Stimulated activated CD4-positive, alpha-beta T cell treated with anti-CD3 and anti-CD28 coated beads, TNF-alpha, amount 100 ng/mL, for 4 hours (primary cell): ENCODE data around the gene TMLHE.
"Not testable (repeated sequence)": the region's sequence is repeated elsewhere in the genome, so short reads cannot be mapped to it uniquely, and the experiment has no call there.

ENCODE experiments used
- DNase-seq, 3 experiments: peaks; one replicate each; pipeline ENCODE4 v3.0.0-alpha.2; 2020; ENCODE audit warnings: low read depth in 3 of 3

Gene TMLHE

GRCh38 chrX:155612312-155613224, at the start of gene TMLHE, which contains the start of gene SPRY3:
TSS of gene TMLHE (minus strand) at chrX:155612952. CDS start at chrX:155545276, 67,676 bp downstream.
TSS of gene SPRY3 (plus strand) at chrX:155612586.
- DNase-seq: peak in 2 of 3 experiments; percentile 35 to 46

- no peak for DNase-seq
Observed at GRCh38 chrX:155662282-155662681, 49.5 kb upstream of the TMLHE start.

GRCh38 chrX:155645180-155645579, 32.4 kb upstream of the TMLHE start:
- no peak for DNase-seq

- no peak for DNase-seq
Observed at GRCh38 chrX:155643240-155643639, 30.5 kb upstream of the TMLHE start.

- DNase-seq: not testable (repeated sequence)
Observed at GRCh38 chrX:155641371-155641770, 28.6 kb upstream of the TMLHE start.

GRCh38 chrX:155637714-155638113, 25.0 kb upstream of the TMLHE start:
- DNase-seq: no peak

- not testable (repeated sequence) for DNase-seq
Observed at GRCh38 chrX:155635019-155635418, 22.3 kb upstream of the TMLHE start.

GRCh38 chrX:155632431-155633100, 19.8 kb upstream of the TMLHE start:
- DNase-seq: no peak

GRCh38 chrX:155620110-155620509, 7.4 kb upstream of the TMLHE start:
- DNase-seq: not testable (repeated sequence)

- DNase-seq: no peak
Observed at GRCh38 chrX:155615938-155616337, 3.2 kb upstream of the TMLHE start.

- DNase-seq: no peak
Observed at GRCh38 chrX:155613927-155614559, 1.3 kb upstream of the TMLHE start.

GRCh38 chrX:155611302-155611701, 1.4 kb downstream of the TMLHE start:
- DNase-seq: no peak

GRCh38 chrX:155592981-155593380, 19.8 kb downstream of the TMLHE start:
- no peak for DNase-seq

- no peak for DNase-seq
Observed at GRCh38 chrX:155592331-155592730, 20.4 kb downstream of the TMLHE start.

GRCh38 chrX:155577682-155578081, 35.1 kb downstream of the TMLHE start:
- DNase-seq: no peak

GRCh38 chrX:155563099-155563498, 49.7 kb downstream of the TMLHE start:
- DNase-seq: no peak

- no peak for DNase-seq
Observed at GRCh38 chrX:155544881-155545280, 67.9 kb downstream of the TMLHE start.

- DNase-seq: no peak
Observed at GRCh38 chrX:155535866-155536265, 76.9 kb downstream of the TMLHE start.

GRCh38 chrX:155534800-155535199, 78.0 kb downstream of the TMLHE start:
- no peak for DNase-seq

- DNase-seq: not testable (repeated sequence)
Observed at GRCh38 chrX:155527023-155527422, 85.7 kb downstream of the TMLHE start.

GRCh38 chrX:155514225-155514624, 98.5 kb downstream of the TMLHE start:
- no peak for DNase-seq

GRCh38 chrX:155505296-155505695, 107.5 kb downstream of the TMLHE start:
- DNase-seq: no peak
